GM20431 (cell line): ENCODE measurements around the gene LRRN2.

ENCODE experiments used
- in situ Hi-C: fragments of 300-500 bp; cut with MseI, MboI; formaldehyde crosslinking; loops from one replicate; pipeline ENCODE4 v1.15.0; 2020; ENCODE audit warnings: low sequenced_read_pairs; ENCODE audit not compliant: unreplicated experiment

Gene LRRN2

GRCh38 chr1:204713541-204713940 lies 28.0 kb upstream of the LRRN2 start:
- in situ Hi-C loops, result no loop called here

DNA sequence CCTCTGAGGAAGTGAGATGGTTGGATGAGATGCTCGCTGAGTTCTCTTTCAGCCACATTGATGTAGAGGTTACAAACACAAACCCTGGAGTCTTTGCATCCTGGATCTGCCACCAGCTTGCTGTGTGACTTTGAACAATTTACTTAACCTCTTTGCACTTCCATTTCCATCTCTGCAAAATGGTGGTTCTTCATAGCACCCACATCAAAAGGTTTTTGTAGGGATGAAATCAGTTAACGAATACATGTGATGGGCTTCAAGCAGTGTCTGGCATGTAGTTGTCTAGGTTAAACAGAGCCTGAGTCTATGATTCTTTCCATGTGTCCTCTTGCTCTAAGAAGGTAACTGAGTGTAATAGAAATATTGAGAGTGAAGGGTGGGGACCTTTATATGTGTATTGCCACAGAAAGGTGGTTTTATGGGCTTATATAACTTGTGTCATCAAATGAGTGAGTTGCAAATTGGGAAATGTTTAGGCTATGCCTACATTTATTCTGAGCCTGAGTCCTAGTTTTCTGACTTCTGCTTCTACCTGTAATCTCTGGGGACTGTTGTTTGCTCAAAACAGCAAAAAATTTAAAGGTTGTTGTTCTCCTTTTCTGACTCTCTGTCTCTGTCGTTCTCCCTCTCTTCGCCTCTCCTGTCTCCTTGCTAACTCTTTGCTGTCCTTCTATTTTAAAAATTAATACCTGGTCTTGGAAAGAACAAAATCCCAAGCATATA lies 27.3 kb upstream of the LRRN2 start:
- in situ Hi-C loops, result no loop called here

- in situ Hi-C loops, result no loop called here
Measured at GRCh38 chr1:204711947-204712701, 26.6 kb upstream of the LRRN2 start.

DNA sequence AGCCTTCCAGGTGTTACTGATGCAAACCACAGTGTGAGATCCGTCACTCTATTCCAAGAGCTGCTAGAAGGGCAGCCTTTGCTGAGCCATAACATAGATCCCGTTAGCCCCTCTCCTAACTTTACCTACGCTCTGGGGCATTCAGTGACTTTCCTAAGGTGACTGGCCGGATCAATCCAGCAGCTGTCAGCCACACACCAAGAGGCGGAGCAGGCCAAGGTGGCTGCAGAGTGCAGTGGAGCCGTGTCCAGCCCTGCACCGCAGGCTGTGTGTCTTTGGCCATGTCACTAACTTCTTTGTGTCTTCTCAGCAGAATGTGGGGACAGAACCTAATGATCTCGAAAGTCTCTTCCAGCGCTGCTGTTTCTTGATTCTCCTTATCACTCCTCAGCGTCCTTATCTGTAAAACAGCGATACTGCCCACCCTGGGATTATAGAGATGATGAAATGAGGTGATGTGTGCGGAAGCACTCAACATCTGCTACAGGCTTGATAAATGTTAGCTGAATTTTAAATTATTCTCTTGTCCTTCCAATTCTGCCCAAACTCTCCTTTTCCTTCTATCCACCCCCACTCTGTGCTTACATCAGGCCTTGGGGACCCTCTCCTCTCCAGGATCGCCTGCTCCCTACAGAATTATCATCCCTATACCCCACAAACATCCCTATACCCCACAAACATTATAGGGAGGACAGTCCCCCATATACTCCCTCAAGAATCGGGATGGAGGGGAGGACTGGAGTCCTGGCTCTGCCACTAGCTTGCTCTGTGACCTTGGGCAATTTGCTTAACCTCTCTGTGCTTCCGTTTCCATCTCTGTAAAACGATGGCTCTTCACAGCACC lies 25.8 kb upstream of the LRRN2 start:
- in situ Hi-C loops, result no loop called here

DNA sequence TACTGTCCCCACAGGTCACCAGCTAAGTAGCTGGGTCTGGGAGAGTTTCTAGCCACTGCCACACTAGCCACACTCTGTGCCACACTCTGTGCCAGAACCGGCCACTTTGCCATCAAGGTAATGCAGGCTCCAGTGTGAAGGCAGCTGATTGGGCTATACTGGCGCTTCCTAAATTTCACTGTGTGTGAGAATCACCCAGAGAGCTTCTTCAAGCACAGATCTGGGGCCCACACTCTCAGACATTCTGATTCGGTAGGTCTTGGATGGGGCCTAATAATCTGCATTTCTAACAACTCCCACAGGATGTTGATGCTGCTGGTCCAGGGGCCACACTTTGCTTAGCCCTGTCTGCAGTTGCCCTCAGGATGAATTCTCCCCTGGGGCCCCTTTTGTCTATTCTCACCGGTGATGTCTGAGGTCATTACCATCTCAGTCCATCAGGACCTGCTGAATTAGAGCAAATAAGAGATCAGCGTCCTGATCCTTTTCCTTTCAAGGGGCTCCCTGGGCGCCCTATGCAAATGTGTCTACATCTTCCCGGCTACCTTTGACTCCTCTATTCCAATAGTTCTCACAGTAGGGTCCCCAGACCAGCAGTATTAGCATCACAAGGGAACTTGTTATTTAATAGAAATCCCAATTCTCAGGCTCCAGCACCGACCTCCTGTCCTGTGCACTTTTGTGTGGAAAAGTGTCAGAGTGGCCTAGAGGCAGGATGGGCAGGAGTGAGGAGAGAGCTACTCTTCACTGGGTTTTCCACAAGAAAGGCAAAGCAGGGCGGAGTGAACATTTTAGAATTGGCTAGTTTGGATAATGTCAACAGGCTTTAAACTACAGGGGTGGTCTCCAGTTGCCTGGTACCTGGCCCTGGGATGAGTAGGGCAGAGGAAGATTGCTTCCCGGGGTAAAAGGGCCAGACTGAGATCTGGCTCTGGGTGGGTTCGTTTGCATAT lies 24.7 kb upstream of the LRRN2 start:
- in situ Hi-C loops, result no loop called here

GRCh38 chr1:204709021-204709420 lies 23.5 kb upstream of the LRRN2 start:
- in situ Hi-C loops, result no loop called here

- in situ Hi-C loops, result no loop called here
Measured at GRCh38 chr1:204706838-204707509, 21.4 kb upstream of the LRRN2 start.

DNA sequence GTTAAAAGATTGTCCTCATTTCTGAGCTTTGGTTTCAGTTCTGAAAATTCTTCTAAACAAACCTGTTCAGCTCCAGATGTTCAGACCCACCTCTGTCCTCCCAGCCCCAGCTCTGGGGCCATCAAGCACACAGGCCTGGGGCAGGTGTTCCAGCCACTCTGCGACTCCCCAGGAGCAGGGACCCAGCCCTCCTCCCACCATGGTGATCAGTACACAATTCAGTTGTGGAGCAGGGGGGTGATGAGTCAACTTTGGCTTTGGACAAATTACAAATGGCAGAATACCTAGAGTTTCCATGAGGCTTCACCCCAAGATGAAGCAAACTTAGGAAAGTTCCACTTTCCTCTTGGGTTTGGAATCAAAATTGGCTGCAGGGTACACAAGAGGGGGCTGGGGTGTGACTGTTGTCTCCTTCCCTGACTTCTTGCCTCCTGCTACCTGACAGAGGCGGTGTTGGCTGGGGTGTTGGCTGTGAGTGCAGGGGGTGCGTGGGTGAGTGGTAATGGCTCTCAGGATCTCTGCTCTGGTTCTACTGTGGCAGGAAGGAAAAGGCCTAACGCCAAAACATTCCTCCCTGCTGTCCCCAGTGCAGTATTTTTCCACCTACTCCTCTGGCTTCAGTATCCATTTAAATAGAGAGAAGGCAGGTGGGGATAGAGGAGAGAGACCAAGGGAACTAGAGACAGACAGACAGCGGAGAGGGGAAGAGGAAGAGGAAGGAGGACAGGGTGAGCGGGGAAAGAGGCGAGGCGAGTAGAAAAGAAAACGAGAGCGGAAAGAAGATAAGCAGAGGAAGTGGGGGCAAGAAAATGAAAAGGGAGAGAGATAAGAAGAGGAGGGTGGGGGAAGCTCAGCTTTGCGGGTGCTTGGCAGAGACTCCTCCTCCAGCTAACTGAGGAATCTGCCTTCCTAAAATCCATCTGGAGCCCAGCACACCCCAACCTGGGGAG lies 20.6 kb upstream of the LRRN2 start:
- in situ Hi-C loops, result no loop called here

- in situ Hi-C loops, result no loop called here
Measured at GRCh38 chr1:204705493-204705811, 19.9 kb upstream of the LRRN2 start.

- in situ Hi-C loops, result no loop called here
Measured at GRCh38 chr1:204704794-204705492, 19.4 kb upstream of the LRRN2 start.

- in situ Hi-C loops, result no loop called here
Measured at GRCh38 chr1:204703826-204704612, 18.5 kb upstream of the LRRN2 start.

GRCh38 chr1:204703268-204703664 lies 17.7 kb upstream of the LRRN2 start:
- in situ Hi-C loops, result no loop called here

DNA sequence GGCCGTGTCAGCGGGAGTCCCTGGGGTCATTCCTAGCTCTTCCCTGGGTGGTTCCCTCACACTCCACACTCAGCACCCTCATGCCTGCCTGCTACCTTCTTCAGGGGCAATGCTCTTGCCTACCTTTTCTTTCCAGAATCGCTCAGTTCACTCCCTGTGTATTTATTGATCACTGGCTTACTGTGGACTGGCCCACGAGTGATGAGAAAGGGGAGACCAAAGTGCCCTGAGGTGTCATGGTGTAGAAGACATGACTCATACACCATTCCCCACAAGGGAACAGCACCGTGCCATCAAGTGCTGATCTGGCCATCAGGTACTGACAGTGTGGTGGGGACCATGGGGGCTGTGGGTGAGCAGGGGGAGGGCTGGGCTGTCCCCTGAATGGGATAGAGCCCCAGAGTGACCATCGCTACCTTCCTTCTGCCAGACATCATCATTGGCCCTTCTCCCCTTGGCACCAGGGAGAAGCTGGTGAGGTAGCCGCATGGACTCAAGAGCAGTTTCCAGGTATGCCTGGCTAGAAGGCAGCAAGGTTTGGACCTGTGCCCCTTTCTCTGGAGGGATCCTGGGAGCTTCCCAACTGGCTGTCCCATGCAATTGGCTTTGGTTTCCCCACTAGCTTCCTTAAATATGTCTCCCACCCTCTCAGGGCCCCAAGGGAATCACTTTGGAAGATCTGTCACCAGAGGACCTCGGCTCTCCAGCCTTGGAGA lies 17.2 kb upstream of the LRRN2 start:
- in situ Hi-C loops, result no loop called here

- in situ Hi-C loops, result no loop called here
Measured at GRCh38 chr1:204701229-204701628, 15.7 kb upstream of the LRRN2 start.

DNA sequence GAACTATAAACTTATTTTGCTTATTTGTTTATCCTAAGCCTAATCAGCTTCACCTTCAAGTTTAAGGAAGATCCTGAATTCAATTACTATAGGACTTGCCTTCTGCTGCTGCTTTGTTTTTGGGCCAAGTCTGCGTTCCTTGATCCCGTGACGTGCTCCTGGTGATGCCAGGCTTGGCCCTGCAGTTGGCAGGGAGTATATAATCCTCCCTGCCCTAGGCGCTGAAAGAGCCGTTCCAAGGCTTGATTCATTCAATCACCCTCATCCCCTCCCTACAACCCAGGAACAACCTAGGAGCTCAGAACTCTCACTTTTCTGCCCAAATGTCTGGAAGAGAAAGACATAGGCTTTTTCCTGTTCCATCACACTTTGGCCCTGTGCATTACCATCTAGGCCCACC lies 12.4 kb upstream of the LRRN2 start:
- in situ Hi-C loops, result no loop called here

- in situ Hi-C loops, result no loop called here
Measured at GRCh38 chr1:204696606-204697005, 11.1 kb upstream of the LRRN2 start.
